Measurements from ENCODE around the gene ATRNL1. TPM values are rescaled to one million over a fixed set of nuclear protein-coding genes. Genes with fewer than 3 reads are reported as not detected.

ATRNL1 gene
- total and polyA plus RNA-seq, 2 experiments from 2014 or later, result 4.8 to 29.7 TPM

DNA sequence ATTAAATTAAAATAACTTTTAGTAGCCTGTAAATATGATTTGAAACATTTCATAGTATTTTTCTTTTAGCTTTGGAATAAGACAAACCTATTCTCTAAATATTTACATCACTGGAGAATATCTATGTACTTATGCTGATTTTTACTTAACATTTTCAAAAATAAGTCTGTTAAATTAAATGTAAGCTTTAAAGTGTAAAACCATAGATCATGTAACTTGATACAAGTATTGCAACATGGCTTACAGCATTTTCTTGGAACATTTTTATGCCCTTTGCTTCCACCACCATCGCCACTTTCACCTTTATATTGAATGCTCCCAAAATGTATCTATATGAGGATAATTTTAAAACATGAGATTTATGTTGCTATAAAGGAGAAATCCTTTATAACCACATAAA is 752.8 kb downstream of the ATRNL1 start:
- no peak overlapping the region for H3K4me2 ChIP-seq
- no peak overlapping the region for H3K4me3 Mint-ChIP-seq

More for the DNA sequence above, 752.8 kb downstream of the ATRNL1 start:
- Histone ChIP-seq H3F3A (replicated peaks; ENCODE audit: low read depth) (no peaks in the 10 kb centered on the region), H3K36me3 (ENCODE audit: insufficient read depth) (no peaks in the 10 kb centered on the region), H4K20me1 (replicated peaks; ENCODE audit: insufficient read depth) (no peaks in the 10 kb centered on the region), H3K27me3 (ENCODE audit: insufficient read depth) (no peaks in the 10 kb centered on the region), H3K27ac (ENCODE audit: low read depth) (no peak overlapping the region), H3K79me2 (replicated peaks; ENCODE audit: insufficient read depth) (no peaks in the 10 kb centered on the region), H2AFZ (no peak overlapping the region), H3K9me2 (ENCODE audit: insufficient read depth) (no peaks in the 10 kb centered on the region), H3K4me1 (ENCODE audit: insufficient read depth) (no peaks in the 10 kb centered on the region), H3K4me3 (no peak overlapping the region)
- DNase-seq (ENCODE audit: low spot score), result no peak
- Mint-ChIP-seq H3K9me3 (no peaks in the 10 kb centered on the region), H3K27me3 (ENCODE audit: insufficient read depth, low read depth, poor library complexity) (no peaks in the 10 kb centered on the region), H3K4me1 (no peaks in the 10 kb centered on the region), H3K27ac (no peak overlapping the region), H3K36me3 (ENCODE audit: low read depth) (no peaks in the 10 kb centered on the region)
- no peak for ATAC-seq
- TF ChIP-seq, protein P1, sequence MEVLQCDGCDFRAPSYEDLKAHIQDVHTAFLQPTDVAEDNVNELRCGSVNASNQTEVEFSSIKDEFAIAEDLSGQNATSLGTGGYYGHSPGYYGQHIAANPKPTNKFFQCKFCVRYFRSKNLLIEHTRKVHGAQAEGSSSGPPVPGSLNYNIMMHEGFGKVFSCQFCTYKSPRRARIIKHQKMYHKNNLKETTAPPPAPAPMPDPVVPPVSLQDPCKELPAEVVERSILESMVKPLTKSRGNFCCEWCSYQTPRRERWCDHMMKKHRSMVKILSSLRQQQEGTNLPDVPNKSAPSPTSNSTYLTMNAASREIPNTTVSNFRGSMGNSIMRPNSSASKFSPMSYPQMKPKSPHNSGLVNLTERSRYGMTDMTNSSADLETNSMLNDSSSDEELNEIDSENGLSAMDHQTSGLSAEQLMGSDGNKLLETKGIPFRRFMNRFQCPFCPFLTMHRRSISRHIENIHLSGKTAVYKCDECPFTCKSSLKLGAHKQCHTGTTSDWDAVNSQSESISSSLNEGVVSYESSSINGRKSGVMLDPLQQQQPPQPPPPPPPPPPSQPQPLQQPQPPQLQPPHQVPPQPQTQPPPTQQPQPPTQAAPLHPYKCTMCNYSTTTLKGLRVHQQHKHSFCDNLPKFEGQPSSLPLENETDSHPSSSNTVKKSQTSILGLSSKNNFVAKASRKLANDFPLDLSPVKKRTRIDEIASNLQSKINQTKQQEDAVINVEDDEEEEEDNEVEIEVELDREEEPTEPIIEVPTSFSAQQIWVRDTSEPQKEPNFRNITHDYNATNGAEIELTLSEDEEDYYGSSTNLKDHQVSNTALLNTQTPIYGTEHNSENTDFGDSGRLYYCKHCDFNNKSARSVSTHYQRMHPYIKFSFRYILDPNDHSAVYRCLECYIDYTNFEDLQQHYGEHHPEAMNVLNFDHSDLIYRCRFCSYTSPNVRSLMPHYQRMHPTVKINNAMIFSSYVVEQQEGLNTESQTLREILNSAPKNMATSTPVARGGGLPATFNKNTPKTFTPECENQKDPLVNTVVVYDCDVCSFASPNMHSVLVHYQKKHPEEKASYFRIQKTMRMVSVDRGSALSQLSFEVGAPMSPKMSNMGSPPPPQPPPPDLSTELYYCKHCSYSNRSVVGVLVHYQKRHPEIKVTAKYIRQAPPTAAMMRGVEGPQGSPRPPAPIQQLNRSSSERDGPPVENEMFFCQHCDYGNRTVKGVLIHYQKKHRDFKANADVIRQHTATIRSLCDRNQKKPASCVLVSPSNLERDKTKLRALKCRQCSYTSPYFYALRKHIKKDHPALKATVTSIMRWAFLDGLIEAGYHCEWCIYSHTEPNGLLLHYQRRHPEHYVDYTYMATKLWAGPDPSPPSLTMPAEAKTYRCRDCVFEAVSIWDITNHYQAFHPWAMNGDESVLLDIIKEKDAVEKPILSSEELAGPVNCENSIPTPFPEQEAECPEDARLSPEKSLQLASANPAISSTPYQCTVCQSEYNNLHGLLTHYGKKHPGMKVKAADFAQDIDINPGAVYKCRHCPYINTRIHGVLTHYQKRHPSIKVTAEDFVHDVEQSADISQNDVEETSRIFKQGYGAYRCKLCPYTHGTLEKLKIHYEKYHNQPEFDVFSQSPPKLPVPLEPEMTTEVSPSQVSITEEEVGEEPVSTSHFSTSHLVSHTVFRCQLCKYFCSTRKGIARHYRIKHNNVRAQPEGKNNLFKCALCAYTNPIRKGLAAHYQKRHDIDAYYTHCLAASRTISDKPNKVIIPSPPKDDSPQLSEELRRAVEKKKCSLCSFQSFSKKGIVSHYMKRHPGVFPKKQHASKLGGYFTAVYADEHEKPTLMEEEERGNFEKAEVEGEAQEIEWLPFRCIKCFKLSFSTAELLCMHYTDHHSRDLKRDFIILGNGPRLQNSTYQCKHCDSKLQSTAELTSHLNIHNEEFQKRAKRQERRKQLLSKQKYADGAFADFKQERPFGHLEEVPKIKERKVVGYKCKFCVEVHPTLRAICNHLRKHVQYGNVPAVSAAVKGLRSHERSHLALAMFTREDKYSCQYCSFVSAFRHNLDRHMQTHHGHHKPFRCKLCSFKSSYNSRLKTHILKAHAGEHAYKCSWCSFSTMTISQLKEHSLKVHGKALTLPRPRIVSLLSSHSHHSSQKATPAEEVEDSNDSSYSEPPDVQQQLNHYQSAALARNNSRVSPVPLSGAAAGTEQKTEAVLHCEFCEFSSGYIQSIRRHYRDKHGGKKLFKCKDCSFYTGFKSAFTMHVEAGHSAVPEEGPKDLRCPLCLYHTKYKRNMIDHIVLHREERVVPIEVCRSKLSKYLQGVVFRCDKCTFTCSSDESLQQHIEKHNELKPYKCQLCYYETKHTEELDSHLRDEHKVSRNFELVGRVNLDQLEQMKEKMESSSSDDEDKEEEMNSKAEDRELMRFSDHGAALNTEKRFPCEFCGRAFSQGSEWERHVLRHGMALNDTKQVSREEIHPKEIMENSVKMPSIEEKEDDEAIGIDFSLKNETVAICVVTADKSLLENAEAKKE (CRISPR knock-in tag; IDR thresholded peaks at IDR 0.05), result no peak
- no peak for TF ChIP-seq POLR2AphosphoS5 (IDR thresholded peaks at IDR 0.05; ENCODE audit: low read depth)
- no peak for TF ChIP-seq CREB1 (CRISPR knock-in tag; IDR thresholded peaks at IDR 0.05; ENCODE audit: low read depth)
- no peak for TF ChIP-seq EZH2phosphoT487 (IDR thresholded peaks at IDR 0.05; ENCODE audit: unreplicated experiment)
- no peak for TF ChIP-seq EZH2 (IDR thresholded peaks at IDR 0.05; ENCODE audit: low read depth, unreplicated experiment)
- TF ChIP-seq, protein P2, sequence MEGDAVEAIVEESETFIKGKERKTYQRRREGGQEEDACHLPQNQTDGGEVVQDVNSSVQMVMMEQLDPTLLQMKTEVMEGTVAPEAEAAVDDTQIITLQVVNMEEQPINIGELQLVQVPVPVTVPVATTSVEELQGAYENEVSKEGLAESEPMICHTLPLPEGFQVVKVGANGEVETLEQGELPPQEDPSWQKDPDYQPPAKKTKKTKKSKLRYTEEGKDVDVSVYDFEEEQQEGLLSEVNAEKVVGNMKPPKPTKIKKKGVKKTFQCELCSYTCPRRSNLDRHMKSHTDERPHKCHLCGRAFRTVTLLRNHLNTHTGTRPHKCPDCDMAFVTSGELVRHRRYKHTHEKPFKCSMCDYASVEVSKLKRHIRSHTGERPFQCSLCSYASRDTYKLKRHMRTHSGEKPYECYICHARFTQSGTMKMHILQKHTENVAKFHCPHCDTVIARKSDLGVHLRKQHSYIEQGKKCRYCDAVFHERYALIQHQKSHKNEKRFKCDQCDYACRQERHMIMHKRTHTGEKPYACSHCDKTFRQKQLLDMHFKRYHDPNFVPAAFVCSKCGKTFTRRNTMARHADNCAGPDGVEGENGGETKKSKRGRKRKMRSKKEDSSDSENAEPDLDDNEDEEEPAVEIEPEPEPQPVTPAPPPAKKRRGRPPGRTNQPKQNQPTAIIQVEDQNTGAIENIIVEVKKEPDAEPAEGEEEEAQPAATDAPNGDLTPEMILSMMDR (conservative IDR thresholded peaks at IDR 0.05; ENCODE audit: low read depth in 2 of 2), result no peak
- TF ChIP-seq NANOG (IDR thresholded peaks at IDR 0.05; ENCODE audit: borderline replicate concordance), result no peak
- no peak for TF ChIP-seq ZNF114 (CRISPR knock-in tag; IDR thresholded peaks at IDR 0.05)
- no peak for TF ChIP-seq ZNF331 (CRISPR knock-in tag; IDR thresholded peaks at IDR 0.05; ENCODE audit: low read depth)
- TF ChIP-seq STAT1 (IDR thresholded peaks at IDR 0.05; ENCODE audit: unreplicated experiment), result no peak
- TF ChIP-seq, protein P3, sequence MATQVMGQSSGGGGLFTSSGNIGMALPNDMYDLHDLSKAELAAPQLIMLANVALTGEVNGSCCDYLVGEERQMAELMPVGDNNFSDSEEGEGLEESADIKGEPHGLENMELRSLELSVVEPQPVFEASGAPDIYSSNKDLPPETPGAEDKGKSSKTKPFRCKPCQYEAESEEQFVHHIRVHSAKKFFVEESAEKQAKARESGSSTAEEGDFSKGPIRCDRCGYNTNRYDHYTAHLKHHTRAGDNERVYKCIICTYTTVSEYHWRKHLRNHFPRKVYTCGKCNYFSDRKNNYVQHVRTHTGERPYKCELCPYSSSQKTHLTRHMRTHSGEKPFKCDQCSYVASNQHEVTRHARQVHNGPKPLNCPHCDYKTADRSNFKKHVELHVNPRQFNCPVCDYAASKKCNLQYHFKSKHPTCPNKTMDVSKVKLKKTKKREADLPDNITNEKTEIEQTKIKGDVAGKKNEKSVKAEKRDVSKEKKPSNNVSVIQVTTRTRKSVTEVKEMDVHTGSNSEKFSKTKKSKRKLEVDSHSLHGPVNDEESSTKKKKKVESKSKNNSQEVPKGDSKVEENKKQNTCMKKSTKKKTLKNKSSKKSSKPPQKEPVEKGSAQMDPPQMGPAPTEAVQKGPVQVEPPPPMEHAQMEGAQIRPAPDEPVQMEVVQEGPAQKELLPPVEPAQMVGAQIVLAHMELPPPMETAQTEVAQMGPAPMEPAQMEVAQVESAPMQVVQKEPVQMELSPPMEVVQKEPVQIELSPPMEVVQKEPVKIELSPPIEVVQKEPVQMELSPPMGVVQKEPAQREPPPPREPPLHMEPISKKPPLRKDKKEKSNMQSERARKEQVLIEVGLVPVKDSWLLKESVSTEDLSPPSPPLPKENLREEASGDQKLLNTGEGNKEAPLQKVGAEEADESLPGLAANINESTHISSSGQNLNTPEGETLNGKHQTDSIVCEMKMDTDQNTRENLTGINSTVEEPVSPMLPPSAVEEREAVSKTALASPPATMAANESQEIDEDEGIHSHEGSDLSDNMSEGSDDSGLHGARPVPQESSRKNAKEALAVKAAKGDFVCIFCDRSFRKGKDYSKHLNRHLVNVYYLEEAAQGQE (IDR thresholded peaks at IDR 0.05; ENCODE audit: unreplicated experiment), result no peak
- TF ChIP-seq, protein P4, sequence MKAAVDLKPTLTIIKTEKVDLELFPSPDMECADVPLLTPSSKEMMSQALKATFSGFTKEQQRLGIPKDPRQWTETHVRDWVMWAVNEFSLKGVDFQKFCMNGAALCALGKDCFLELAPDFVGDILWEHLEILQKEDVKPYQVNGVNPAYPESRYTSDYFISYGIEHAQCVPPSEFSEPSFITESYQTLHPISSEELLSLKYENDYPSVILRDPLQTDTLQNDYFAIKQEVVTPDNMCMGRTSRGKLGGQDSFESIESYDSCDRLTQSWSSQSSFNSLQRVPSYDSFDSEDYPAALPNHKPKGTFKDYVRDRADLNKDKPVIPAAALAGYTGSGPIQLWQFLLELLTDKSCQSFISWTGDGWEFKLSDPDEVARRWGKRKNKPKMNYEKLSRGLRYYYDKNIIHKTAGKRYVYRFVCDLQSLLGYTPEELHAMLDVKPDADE (IDR thresholded peaks at IDR 0.05), result no peak
- TF ChIP-seq JUNB (IDR thresholded peaks at IDR 0.05; ENCODE audit: unreplicated experiment), result no peak

Measured in GM23338 (cell line).